Vagina (tissue), 2 donors: ENCODE measurements around the gene LATS1. TPM values are rescaled to one million over a fixed set of nuclear protein-coding genes. Genes with fewer than 3 reads are reported as not detected.
"Not testable (repeated sequence)": the region's sequence is repeated elsewhere in the genome, so short reads cannot be mapped to it uniquely, and the experiment has no call there.

Experiments used
- DNase-seq, 2 donors: peaks; one replicate each; pipeline ENCODE4 v3.0.0-alpha.2; 2017; ENCODE audit errors: extremely low spot score in 2 of 2
- H3K27ac ChIP-seq: fragments of 200-600 bp; sonication (generic); one replicate; pipeline ENCODE4 v1.5.1; 2019
- H3K27me3 ChIP-seq: fragments of 200-600 bp; sonication (generic); one replicate; pipeline ENCODE4 v1.5.1; 2019
- H3K36me3 ChIP-seq, 2 donors: fragments of 200-600 bp; sonication (generic); one replicate each; pipeline ENCODE4 v1.5.1; 2017 to 2019
- H3K4me1 ChIP-seq: fragments of 200-600 bp; sonication (generic); one replicate; pipeline ENCODE4 v1.5.1; 2019
- H3K4me3 ChIP-seq, 2 donors: fragments of 200-600 bp; sonication (generic); 1 replicate in 1 of 2; 2 replicates in 1 of 2; pipeline ENCODE4 v1.5.1; 2016 to 2019
- H3K9me3 ChIP-seq: fragments of 200-600 bp; sonication (generic); one replicate; pipeline ENCODE4 v1.5.1; 2019
- POLR2A ChIP-seq, 2 donors: fragments of 450-650 bp; IDR thresholded peaks; one replicate each; pipeline ENCODE4 v1.6.1; 2017; ENCODE audit warnings: antibody characterized with exemption in 2 of 2, mild to moderate bottlenecking in 2 of 2, moderate library complexity in 2 of 2
- POLR2AphosphoS5 ChIP-seq, 2 donors: sonication (generic); formaldehyde crosslinking; IDR thresholded peaks; one replicate each; pipeline ENCODE4 v1.9.0; 2017; ENCODE audit warnings: antibody characterized with exemption in 2 of 2, mild to moderate bottlenecking in 2 of 2, low read depth in 1 of 2; ENCODE audit not compliant: insufficient read depth in 1 of 2
- intact Hi-C: fragments of 100-400 bp; cut with DNase I; formaldehyde crosslinking; loops from one replicate; pipeline ENCODE4 v1.15.1; 2023
- total RNA-seq: library from RNA; depleted of rRNA; stranded (reverse); fragments of >200 nt; gene quantifications from one replicate; pipeline ENCODE4 v1.2.3, GENCODE V29; 2016
- TF ChIP-seq, protein P1 (sequence below), 3 experiments: fragments of 450-650 bp in 2 of 3; fragments of 200-600 bp in 1 of 3; sonication (generic) in 1 of 3; IDR thresholded peaks; one replicate each; pipeline ENCODE4 v1.5.1; 2017 to 2019; ENCODE audit warnings: antibody characterized with exemption in 3 of 3, mild to moderate bottlenecking in 2 of 3, moderate library complexity in 2 of 3

The LATS1 gene
- total RNA-seq, 1 donor from 2014 or later = 28.0 TPM

DNA sequence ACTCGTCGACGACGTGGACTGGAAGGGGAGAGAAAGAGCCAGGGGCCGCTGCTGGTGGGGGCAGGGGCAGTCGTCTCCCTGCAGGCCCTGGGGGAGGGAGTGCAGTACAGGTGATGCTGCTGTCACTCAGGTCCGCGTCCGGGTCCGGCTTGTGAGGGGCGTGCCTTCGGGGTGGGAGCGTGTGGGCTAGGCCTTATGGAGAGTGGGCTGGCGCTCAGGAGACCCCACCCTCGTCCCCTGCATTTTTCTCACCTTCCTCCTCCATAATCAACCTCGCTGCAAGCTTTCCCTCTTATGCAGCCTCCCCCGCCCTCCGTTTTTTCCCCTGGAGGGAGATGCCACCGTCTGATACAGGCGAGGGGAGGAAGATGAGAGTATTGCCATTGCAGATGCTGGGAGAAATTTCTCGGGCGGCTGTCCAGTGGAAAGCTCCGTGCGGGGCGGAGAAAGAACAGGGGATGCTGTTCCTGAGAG, 32.3 kb upstream of the LATS1 start:
- intact Hi-C loops = no loop called here
- peaks cover 37% of the 10 kb centered on the region for H3K4me1 ChIP-seq

DNA sequence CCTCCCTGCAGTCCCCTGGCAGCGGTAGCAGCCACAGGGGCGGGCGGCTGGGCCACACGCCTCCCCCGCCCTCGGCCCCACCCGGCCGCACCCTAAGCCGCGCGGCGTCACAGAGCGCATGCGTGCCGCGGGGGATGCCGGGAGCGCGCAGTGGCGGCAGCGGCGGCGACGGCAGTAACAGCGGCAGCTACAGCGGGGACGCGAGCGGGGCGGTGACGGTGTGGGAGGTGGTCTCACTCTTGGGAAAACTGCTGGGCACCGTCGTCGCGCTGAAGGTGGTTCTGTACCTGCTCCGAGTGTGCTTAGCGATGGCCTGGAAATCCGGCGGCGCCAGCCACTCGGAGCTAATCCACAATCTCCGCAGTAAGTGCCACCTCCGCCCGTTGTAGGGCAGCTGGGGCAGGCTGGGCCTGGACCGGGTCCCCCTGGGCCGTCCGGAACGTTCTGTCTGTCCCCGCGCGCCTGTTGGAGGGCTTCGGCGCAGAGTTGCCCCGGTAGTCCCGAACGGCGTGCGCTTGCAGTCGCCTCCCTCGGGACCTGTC, 31.8 kb upstream of the LATS1 start, which contains the start of gene PCMT1:
TSS of gene PCMT1 (plus strand) at position 148 of the 542 bp plus-strand sequence. CDS start at position 309, 161 bp downstream.
- H3K36me3 ChIP-seq = no peaks in the 10 kb centered on the region
- no peaks in the 10 kb centered on the region for H3K27me3 ChIP-seq
- TF ChIP-seq POLR2A (IDR thresholded peaks at IDR 0.05) = peak in 1 of 2 donors; percentile 48
- TF ChIP-seq POLR2AphosphoS5 (IDR thresholded peaks at IDR 0.05; ENCODE audit: insufficient read depth in 1 of 2, low read depth in 1 of 2) = peak in 1 of 2 donors; percentile 89
- TF ChIP-seq, protein P1, sequence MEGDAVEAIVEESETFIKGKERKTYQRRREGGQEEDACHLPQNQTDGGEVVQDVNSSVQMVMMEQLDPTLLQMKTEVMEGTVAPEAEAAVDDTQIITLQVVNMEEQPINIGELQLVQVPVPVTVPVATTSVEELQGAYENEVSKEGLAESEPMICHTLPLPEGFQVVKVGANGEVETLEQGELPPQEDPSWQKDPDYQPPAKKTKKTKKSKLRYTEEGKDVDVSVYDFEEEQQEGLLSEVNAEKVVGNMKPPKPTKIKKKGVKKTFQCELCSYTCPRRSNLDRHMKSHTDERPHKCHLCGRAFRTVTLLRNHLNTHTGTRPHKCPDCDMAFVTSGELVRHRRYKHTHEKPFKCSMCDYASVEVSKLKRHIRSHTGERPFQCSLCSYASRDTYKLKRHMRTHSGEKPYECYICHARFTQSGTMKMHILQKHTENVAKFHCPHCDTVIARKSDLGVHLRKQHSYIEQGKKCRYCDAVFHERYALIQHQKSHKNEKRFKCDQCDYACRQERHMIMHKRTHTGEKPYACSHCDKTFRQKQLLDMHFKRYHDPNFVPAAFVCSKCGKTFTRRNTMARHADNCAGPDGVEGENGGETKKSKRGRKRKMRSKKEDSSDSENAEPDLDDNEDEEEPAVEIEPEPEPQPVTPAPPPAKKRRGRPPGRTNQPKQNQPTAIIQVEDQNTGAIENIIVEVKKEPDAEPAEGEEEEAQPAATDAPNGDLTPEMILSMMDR (IDR thresholded peaks at IDR 0.05) = no peak
- H3K27ac ChIP-seq = peak within 1 kb of the TSS; percentile 87
- peak; percentile 88 to 97 for DNase-seq
- H3K4me1 ChIP-seq = peaks cover 42% of the 10 kb centered on the region
- H3K9me3 ChIP-seq = no peaks in the 10 kb centered on the region
- peak within 1 kb of the TSS; percentile 84 to 88 for H3K4me3 ChIP-seq
- intact Hi-C loops = no loop called here

More for the DNA sequence above, 32.3 kb upstream of the LATS1 start:
- peak overlapping the region; percentile 84 to 88 for H3K4me3 ChIP-seq
- H3K27ac ChIP-seq = peak overlapping the region; percentile 87
- H3K27me3 ChIP-seq = no peaks in the 10 kb centered on the region
- no peaks in the 10 kb centered on the region for H3K9me3 ChIP-seq
- TF ChIP-seq POLR2A (IDR thresholded peaks at IDR 0.05) = no peak
- TF ChIP-seq, protein P1 (IDR thresholded peaks at IDR 0.05) = no peak
- no peak for TF ChIP-seq POLR2AphosphoS5 (IDR thresholded peaks at IDR 0.05; ENCODE audit: insufficient read depth in 1 of 2, low read depth in 1 of 2)
- H3K36me3 ChIP-seq = no peaks in the 10 kb centered on the region
- DNase-seq = no peak

DNA sequence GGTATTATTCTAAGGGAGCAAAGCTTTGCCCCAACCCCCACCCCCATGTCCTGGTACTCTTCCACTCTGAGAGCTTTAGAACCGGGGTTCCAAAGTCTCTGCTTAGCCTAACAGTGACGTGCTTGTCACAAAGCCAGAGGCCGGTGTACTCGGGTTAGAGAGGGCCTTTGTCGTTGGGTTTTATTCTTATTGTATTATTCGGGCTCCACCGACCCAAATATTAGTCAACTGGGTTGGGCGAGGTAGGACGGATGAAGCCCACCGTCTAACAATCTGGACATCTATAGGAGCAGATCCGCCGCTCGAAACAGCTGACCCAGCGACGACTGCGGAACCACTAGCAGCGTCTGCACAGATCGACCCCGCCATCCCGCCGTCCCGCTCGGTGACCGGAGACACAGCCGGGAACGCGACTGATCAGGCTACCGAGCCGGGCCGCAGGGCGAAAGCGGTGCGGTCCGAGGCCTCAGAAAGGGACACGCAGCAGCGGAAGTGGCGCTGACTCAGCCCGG, 31.2 kb upstream of the LATS1 start:
- DNase-seq, H3K36me3 ChIP-seq, intact Hi-C loops, H3K9me3 ChIP-seq, H3K27me3 ChIP-seq: not testable (repeated sequence)
- H3K4me1 ChIP-seq = peaks cover 47% of the 10 kb centered on the region
- H3K27ac ChIP-seq = peak overlapping the region; percentile 87
- H3K4me3 ChIP-seq = peak overlapping the region; percentile 84 to 88

DNA sequence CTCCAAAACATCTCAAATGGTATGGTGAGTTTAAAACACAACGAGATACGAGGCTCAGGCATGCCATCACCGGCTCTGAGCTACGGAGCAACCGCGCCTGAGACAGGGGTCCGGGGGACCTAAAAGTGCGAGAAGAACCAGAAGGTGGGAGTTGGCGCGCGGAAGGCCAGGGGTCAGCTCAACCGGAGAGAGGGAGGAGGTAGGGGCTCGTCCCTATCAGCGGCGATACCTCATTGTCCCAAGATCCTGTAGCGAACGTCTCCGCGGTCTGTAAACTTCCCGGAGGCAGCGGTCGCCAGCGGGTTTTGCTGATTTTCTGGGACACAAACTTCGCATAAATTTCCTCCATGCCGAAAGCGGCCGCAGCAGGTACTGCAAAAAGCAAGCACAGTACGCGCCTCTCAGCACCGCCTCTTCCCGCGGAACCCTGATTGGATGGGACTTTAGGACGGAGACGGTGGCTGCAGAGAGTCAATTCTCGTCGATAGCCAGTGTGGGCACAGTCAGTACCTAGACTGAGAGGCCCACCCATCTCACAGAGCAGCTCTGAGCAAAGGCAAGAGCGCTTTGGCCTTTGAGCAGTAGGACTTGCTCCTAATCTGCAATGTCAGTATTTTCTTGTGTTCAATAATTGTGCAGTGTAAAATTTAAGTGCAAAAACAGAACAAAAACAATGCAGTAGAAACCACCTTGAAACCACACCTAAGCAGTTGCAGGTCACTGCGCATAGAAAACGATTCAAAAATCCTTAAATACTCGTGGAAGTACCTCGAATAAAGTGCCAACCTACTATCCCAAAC, 28.4 kb upstream of the LATS1 start, which contains the start of gene NUP43:
TSS of gene NUP43 (minus strand) at position 383 of the 800 bp plus-strand sequence. CDS start at position 349, 34 bp downstream.
- H3K27me3 ChIP-seq = no peaks in the 10 kb centered on the region
- peaks cover 0 to 9% of the 10 kb centered on the region in 2 donors for H3K36me3 ChIP-seq
- H3K4me1 ChIP-seq = peaks cover 40% of the 10 kb centered on the region
- DNase-seq = no peak
- H3K27ac ChIP-seq = peak within 1 kb of the TSS; percentile 62
- TF ChIP-seq POLR2A (IDR thresholded peaks at IDR 0.05) = no peak
- TF ChIP-seq POLR2AphosphoS5 (IDR thresholded peaks at IDR 0.05; ENCODE audit: insufficient read depth in 1 of 2, low read depth in 1 of 2) = peak; percentile 74 to 91
- TF ChIP-seq, protein P1 (IDR thresholded peaks at IDR 0.05) = peak in 1 of 3 experiments; percentile 67
- no peaks in the 10 kb centered on the region for H3K9me3 ChIP-seq
- H3K4me3 ChIP-seq = peak within 1 kb of the TSS; percentile 59 to 91
- intact Hi-C loops = no loop called here

DNA sequence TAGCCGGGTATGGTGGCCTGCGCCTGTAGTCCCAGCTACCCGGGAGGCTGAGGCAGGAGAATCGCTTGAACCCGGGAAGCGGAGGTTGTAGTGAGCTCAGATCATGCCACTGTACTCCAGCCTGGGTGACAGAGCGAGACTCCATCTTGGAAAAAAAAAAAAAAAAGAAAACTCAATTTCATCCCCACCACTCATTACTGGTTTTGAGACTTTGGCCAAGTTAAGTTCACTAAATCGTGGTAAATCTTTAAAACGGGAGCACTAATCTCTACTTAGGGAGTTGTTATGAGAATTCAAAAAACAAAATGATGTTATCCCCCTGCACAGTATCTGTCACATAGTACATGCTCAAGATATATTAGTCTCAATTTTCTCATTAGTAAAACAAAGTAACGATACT, 27.4 kb upstream of the LATS1 start:
- H3K27ac ChIP-seq, DNase-seq, H3K9me3 ChIP-seq, H3K27me3 ChIP-seq, intact Hi-C loops: not testable (repeated sequence)
- Histone ChIP-seq H3K4me1 (peaks cover 29% of the 10 kb centered on the region), H3K4me3 (peak overlapping the region; percentile 59 to 91), H3K36me3 (peaks cover 0 to 12% of the 10 kb centered on the region in 2 donors)
